Hepatocyte (in vitro differentiated cells): ENCODE data around the gene INTS13.

Source experiments
- EZH2 ChIP-seq: fragments of 200-600 bp; sonication (generic); IDR thresholded peaks from 2 replicates; pipeline ENCODE4 v1.6.1; 2016; ENCODE audit warnings: antibody characterized with exemption, mild to moderate bottlenecking, borderline replicate concordance
- TF ChIP-seq, protein P1 (sequence below): fragments of 200-600 bp; sonication (generic); IDR thresholded peaks from 2 replicates; pipeline ENCODE4 v1.5.1; 2016; ENCODE audit warnings: antibody characterized with exemption, mild to moderate bottlenecking; ENCODE audit not compliant: poor library complexity

DNA sequence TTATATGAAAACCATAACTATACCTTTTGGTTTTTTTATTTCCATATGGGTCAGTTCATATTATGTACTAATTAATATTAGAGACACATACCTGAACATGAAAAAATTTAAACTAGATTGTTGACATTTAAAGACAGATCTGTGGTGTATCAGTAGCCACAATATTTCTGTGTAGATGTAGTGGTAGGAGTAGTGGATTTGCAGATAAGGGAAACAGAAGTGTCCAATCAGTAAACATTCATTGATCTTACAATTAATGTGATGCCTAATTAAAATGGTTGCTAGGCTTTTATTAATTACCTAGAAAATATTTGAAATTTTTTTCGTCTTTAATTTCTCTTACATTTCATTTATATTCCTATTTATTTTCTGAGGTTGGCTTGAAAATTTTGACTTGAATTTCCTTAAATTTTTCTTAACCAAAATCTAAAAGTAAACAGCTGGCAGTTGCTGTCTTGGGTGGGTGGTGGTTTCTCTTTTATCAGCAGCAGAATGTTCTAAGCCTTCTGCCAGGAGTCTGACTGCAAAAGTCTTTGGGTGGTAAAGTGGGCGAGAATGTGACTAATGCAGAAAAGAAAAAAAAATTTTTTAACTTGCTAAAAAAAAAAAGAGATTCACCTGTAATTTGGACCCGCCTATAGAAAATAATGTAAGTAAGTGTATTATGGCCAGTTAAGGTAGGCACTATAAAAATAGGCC lies 2.9 kb upstream of the INTS13 start:
- TF ChIP-seq, protein P1, sequence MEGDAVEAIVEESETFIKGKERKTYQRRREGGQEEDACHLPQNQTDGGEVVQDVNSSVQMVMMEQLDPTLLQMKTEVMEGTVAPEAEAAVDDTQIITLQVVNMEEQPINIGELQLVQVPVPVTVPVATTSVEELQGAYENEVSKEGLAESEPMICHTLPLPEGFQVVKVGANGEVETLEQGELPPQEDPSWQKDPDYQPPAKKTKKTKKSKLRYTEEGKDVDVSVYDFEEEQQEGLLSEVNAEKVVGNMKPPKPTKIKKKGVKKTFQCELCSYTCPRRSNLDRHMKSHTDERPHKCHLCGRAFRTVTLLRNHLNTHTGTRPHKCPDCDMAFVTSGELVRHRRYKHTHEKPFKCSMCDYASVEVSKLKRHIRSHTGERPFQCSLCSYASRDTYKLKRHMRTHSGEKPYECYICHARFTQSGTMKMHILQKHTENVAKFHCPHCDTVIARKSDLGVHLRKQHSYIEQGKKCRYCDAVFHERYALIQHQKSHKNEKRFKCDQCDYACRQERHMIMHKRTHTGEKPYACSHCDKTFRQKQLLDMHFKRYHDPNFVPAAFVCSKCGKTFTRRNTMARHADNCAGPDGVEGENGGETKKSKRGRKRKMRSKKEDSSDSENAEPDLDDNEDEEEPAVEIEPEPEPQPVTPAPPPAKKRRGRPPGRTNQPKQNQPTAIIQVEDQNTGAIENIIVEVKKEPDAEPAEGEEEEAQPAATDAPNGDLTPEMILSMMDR, result no peak
- no peak for TF ChIP-seq EZH2
